HG02623 (cell line): ENCODE results near the gene RAPGEF4.
"Not testable (repeated sequence)": the region's sequence is repeated elsewhere in the genome, so short reads cannot be mapped to it uniquely, and the experiment has no call there.

Experiments
- ATAC-seq: cut with Tn5 transposase; IDR thresholded peaks from one replicate; pipeline ENCODE4 v1.9.1; 2021; ENCODE audit warnings: moderate library complexity; ENCODE audit not compliant: unreplicated experiment

RAPGEF4 gene

DNA sequence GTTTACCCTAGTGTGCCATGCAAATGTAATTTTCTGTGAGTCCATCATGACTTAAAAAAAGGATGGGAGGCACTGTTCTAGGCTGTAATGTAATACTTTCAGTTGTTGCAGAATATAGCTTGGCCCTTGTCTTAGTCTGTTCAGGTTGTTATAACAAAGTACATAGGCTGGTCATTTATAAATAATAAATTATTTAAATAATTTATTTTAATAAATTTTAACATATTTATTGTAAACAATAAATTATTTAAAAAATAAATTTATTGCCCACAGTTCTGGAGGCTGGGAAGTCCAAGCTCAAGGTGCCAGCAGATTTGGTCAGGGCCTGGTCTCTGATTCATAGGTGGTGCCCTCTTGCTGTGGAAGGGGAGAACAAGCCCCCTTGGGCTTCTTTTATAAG is 35.2 kb downstream of the RAPGEF4 start:
- no peak for ATAC-seq

DNA sequence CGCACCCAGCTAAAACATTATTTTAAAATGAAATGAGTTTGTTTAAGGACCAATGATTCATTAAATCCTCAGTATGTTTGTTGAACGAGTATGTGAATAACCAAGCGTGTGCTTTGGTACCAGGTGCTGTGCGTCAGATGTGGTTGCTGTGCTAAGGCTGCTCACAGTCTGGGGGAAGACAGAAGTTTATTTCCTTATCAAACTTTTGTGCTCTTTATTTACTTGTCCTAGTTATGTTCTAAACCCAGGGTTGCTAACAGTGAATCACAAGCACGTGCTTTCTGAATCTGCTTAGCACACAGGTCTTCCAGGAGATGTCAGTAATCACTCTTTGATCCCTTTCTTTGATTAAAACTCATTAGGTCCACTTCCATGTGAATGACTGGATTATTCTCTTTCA is 37.0 kb downstream of the RAPGEF4 start:
- ATAC-seq, result no peak

DNA sequence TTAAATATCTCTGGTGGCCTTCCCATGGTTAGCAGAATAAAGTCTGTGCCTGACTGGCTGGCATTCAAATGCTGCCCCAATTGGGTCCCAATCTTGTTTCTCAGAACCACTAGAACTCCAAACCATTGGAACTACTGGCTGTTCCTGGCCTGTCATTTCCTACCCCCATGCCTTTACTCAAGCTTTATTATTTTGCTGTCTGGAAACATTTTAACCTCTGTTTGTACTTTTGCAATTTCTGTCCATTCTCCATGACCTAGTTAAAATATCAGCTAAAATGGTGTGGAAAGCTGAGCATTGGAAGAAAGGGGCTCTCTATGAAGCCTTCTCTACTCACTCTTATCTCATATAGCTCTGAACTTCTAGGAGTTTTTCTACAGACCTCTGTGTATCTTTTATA is 38.7 kb downstream of the RAPGEF4 start:
- no peak for ATAC-seq

DNA sequence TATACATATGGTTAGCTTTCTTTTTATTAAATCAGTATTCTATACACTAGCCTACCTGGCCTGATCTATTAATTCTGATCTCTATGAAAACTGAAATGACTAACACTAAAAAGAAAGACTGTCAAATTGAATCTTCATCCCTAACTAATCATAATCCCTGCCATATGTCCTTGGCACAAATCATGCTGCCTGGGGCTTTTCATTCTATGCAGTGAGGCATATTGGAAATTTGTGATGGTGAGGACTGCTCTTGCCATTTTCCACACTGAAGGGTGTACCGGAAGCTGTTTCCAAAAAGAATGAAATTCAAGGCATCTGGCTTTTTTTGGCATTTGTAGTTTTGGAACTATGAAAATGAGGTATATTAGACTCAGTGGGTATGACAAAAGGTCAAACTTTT is 39.7 kb downstream of the RAPGEF4 start:
- no peak for ATAC-seq

DNA sequence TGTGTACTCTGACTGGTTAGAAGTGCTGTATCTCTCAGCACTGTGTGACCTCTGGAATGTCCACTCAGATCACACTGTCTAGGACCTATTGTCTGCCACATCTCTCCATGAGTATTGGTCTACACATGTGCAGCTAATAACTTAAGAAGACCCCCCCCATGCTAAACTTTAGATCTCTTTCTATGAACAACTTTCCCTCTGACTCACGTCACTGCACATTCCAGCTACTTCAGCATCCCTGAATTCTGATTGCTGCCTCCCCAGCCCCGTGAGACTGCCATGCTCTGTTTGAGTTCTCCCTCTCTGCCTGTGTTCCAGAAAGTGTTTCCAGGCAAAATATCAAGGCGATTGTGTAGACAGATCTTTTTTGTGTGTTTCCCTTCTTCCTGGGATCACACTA is 41.8 kb downstream of the RAPGEF4 start:
- no peak for ATAC-seq

DNA sequence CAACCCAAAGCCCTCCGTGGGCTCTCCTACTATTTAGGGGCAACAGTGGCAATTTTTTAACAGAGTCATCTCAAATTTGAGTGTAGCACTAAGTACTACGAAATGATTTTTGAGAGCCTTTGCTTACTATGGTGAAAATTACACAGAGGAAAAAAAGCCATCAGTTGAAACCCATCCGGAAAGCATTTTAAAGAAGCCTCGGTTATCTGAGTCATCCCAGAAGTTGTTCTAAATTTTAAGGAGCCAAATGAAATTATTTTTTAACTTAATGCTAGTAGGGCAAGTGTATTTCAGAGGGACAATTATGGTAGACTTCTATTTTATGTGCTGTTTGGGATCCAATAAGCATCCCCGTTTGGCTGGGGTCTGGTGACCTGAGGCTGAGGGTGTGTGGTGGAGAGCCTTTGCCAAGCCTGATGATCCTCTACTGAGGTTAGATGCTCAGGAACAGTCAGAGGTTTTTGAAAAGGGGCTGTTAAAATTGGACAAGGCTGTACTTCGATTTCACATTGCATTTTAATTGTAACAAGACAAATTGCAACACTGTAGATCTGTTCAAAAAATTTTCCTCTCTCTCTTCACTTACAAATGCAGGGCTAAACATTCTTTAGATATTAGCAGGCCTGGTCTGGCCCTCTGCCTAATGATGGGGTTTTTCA is 47.0 kb downstream of the RAPGEF4 start:
- ATAC-seq, result no peak

DNA sequence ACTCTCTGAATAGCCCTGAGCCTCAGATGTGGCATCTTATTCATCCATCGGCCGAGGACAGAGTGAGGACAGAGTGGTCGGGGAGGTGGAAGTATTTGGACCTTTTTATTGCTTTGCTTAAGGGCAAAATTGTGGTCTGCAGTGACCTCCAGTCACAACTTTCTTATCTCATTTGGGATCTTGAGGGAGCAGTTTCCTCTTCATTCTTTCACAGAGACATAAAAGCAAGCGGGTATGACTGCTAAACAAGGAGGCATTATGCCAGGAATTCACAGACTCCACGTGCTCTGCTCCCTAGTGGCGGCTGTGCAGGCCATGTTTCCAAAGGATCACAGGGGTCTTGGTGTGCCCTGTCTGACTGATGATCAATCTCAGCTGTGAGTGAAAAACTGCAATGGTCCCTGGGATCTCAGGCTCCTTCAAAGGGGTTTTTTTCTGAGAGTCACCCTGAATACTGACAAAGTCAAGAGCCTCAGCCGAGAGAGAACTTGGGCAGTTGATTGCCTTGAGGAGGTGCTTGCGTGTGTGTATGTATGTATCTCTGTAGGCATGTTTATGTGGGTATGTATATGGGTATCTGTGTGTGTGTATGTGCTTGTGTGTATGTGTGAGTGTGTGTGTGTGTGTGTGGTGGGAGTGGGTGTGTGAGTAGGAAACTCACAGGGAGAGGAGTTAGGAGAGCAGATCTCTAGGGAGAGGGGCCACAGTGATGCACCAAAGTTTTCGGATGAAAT is 47.7 kb downstream of the RAPGEF4 start:
- no peak for ATAC-seq

DNA sequence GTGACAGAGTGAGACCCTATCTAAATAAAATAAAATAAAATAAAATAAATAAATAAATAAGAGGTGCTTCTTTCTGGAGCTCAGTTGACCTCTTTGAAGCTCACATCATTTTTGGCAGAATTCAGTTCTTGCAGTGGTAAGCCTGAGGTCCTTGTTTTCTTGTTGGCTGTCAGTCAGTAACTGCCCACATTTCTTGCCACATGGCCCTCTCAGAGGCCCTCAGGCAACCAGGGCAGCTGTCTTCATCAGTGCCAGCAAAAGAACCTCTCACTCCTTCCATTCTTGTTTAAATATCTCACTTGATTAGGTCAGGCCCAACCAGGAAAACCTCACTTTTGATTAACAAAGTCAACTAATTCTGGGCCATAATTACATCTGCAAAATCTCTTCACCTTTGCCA is 53.2 kb downstream of the RAPGEF4 start:
- no peak for ATAC-seq

DNA sequence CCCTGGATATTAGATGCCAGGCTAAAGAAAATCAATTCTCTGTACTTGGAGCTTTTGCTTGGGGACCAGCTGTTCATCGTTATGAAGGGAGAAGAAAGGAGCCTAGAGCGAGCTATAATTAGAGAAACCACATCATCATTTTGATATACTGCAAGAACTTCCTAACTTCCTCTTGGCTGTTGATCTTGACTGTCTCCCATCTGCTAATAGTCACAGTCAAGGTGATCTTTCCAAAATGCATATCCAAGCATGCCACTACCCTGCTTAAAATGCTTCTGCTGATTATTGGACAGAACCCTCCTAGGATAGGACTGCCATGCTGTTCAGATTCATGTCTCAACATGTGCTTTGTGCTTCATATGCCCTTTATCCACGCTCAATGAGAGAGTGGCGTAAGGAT is 54.8 kb downstream of the RAPGEF4 start:
- ATAC-seq, result no peak

DNA sequence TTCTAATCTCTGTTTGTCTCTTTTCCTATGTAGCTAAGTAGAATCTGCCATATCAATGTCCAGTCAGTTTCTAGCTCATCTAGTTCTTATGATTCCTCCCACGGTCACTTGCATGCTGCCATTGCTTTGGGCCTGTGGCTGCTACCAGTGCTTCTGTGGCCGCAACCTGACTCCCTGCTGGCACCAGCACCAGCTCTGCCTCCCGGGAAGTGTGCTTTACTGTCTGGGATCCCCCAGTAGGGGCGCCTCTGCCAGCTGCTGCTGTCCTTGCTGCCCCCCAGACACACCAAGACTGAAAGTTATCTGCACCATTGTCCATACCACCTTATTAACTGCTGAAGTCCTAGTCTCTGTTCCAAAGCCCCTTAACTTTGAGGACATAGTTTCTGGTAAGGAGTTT is 56.3 kb downstream of the RAPGEF4 start:
- no peak for ATAC-seq

DNA sequence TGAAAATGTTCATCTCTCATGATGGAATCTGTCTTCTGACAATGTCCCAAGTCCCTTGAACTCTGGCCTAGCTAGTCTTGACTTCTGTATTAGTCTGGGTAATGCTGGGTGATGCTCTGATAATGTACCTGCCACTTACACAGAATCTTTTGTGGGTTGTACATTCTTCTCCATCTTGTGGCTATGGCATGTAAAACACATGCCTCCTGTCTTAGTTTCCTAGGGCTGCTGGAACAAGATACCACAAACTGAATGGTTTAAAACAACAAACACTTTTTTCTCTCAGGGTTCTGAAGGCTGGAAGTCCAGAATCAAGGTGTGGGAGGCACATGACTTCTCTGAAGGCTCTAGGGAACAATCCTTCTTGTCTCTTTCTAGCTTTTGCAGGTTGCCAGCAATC is 57.1 kb downstream of the RAPGEF4 start:
- no peak for ATAC-seq

DNA sequence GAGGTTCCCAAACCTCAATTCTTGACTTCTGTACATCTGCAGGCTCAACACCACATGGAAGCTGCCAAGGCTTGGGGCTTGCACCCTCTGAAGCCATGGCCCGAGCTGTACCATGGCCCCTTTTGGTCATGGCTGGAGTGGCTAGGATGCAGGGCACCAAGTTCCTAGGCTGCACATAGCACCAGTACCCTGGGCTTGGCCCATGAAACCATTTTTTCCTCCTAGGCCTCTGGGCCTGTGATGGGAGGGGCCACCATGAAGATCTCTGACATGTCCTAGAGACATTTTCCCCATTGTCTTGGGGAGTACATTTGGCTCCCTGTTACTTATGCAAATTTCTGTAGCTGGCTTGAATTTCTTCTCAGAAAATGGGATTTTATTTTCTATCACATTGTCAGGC is 67.7 kb downstream of the RAPGEF4 start:
- not testable (repeated sequence) for ATAC-seq

DNA sequence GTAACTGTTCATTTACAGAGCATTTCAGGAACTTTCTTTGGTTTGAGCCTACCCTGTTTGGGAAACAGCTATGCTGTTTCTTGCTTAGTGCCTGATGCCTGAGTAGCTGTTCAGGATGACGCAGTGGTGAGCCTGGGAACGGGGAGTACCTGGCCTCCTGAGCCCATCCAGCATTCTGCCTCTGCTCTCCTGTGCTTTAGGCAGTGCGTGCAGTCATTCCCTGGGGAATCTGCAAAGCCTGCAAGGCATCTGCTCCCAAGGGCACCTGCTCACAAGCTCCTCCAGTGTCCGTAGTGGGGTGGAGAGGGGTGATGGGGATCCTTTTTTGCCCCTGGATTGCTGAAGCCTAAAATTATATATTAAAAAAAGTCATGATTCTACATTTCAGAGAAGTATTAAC is 68.8 kb downstream of the RAPGEF4 start:
- ATAC-seq, result no peak

DNA sequence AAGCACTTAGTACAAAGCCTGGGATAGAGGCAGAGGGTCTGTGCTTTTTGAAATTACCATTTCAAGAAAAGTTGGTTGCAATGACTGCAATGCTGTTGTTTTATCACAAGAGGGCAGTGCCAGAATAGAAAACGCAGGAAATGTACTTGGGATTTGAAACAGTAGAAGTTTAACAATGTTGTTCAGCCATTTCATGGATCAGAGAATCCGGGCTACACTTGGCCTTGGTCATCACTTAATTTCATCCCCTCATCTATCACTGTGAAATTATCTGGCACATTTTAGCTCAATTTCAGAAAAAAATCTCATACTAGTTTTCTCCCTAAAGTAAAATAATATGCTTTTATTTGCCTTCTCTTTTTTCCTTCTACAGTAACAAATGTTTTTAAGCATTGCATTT is 70.8 kb downstream of the RAPGEF4 start:
- ATAC-seq, result no peak

DNA sequence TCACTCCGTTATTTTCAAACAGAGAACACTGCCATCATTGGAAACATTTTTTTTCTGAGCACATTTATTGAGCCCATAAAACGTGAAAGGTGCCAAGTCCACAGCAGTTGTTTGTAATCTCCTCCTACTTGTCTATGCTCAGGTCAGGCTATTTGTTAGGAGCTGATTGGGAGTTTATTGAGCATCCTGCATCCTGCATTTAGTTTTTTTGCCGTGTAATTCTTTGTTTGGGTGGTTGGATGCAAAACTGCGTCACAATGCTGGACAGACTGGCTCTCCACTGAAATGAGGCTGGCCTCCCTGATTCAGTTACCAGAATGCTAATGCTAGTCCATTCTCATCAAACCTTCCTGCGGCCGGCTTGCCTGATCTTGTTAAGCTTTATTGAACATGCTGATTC is 71.4 kb downstream of the RAPGEF4 start:
- ATAC-seq, result no peak

DNA sequence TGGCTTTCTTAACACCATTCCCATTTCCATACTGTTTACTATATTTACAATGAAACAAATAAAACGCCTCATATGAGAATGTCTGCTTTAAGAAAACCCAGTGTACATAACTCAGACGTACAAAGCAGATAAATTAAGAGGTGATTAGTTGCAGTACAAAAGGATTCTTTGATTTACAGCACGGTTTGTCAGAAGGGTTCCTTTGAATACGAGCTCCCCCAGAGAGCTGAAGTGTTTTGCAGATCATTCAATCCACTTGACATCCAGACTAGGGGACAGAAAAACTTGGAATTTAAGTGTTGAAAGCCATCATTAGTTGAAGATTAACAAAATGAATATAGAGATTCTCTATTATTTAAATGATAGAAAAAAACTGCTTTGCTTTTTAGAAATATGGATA is 72.5 kb downstream of the RAPGEF4 start:
- ATAC-seq, result no peak

DNA sequence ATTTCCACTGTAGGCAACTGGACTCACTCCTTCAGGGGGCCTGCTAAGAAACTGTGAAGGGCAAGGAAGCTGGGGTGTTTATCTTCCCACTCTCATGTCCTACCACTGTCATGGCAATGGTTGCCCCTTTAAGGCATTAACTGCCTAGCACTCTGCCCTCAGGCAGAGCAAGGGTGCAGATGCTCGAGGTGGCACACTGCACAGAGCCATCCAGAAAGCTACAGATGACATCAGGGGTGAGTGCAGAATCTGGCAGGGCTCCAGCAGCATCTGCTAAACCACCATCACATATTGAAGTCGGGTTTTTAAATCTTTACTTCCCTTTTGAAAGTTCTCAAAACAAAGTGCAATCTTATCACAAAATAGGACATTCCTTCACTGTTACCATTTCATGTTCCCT is 75.4 kb downstream of the RAPGEF4 start:
- no peak for ATAC-seq

DNA sequence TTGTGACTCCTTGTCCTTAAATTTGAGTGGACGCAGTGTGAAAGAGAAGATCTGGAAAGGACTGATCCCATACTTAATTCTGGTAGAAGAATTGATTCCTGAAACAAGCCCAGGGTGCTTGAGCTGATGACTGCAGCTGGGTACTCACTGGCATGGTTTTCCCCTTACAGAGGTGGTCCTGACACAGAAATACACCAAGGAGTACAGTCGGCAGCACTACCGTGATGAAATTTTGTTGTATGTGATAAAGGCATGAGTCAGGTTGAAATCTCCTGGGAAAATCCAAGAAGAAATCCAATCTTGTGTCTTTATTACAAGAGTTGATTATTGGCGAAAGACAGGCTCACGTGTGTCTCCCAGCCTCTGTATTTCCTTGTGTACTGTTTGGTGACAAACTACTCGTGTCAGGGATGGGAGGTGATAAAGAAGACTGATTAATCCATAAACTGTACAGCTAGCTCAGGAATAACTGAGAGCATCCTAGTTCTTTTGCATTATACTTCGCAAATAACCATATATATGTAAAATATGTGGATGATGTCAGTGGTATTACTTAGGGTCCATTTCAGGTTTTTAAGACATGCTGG is 76.6 kb downstream of the RAPGEF4 start:
- ATAC-seq, result no peak

DNA sequence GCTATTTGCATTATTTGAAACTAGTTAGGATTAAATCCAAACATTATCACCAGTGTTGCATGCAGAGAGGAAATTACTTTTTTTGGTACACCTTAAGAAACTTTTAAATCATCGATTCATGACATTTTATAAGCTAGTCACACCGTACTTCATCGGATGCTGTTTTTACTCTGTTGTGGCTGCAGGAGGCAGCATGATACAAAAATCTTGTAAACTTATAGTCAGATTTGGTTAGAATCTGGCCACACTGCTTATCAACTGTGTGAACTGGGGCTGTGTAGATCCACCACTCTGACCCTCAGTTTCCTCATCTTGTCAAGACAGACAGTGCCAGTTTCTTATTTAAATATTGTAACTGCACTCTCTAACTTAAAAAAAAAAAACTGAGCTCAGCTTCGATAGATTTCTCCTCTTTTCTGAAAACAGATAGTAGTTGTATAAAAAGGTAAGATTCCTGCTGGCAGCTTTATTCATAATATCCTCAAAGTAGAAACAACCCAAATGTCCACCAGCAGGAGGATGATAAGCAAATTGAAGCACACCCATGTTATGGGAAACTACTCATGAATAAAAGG is 77.8 kb downstream of the RAPGEF4 start:
- ATAC-seq, result no peak

DNA sequence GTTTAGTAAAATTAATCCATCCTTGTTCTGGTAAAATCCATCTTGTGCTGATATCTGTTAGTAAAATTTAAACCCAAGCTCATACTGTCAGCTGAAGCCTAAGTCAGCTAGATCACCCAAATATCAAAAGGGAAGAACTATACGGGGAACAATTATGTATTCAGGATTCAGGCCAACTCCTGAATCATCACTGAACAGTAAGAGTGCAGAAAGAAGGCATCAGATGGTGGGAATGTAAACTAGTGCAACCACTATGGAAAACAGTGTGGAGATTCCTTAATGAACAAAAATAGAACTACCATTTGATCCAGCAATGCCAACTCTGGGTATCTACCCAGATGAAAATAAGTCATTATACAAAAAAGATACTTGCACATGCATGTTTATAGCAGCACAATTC is 81.8 kb downstream of the RAPGEF4 start:
- ATAC-seq, result no peak

DNA sequence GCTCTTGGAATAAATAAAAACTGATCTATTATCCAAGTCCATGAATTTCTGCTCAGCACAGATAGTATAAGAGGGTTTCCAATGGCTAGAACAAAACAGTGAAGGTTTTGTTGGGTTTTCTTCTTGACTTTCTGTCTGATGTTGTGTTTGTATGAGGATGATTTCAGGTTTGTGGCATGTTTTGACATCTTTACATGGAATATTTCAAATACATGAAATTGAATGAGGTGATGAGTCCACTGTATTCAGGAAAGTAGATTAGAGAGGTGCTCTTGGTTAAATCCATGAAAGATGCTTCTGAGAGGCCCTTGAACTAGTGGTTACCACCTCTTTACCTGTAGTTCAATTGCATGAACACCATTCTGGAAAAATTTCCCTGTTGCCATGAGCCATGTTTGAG is 84.3 kb downstream of the RAPGEF4 start:
- ATAC-seq, result no peak
